PFSK-1 (cell line): Measurements from ENCODE around the gene UBAP2.
A peak's percentile ranks its signal among the peaks of the same experiment; 100 is the strongest.

ENCODE experiments used
- POLR2AphosphoS5 ChIP-seq: IDR thresholded peaks from 2 replicates; pipeline ENCODE4 v1.6.1; 2012; ENCODE audit warnings: low read depth, mild to moderate bottlenecking, control low read depth, low read length, moderate library complexity
- TAF1 ChIP-seq: IDR thresholded peaks from 2 replicates; pipeline ENCODE4 v1.6.1; 2012; ENCODE audit warnings: low read length, control low read depth, borderline replicate concordance; ENCODE audit not compliant: insufficient read depth

GRCh38 chr9:33921967-33922895, 126.5 kb downstream of the UBAP2 start:
- TF ChIP-seq POLR2AphosphoS5: peak; percentile 41; the same call in 1 of the 2 replicates
- TF ChIP-seq TAF1: no peak
